Sigmoid colon (tissue), 7 donors: Measurements from ENCODE around the gene OTOGL. TPM values are rescaled to one million over a fixed set of nuclear protein-coding genes. Genes with fewer than 3 reads are reported as not detected.

Experiments
- DNase-seq: peaks from one replicate; pipeline ENCODE4 v3.0.0-alpha.2; 2019
- H3K27ac ChIP-seq, 4 donors: fragments of 200-600 bp; sonication (generic); one replicate each; pipeline ENCODE4 v1.5.1; 2016 to 2019; ENCODE audit warnings: mild to moderate bottlenecking in 1 of 4
- H3K27me3 ChIP-seq, 3 donors: fragments of 200-600 bp; sonication (generic); one replicate each; pipeline ENCODE4 v1.5.1; 2019; ENCODE audit warnings: mild to moderate bottlenecking in 1 of 3
- H3K36me3 ChIP-seq, 4 donors: fragments of 200-600 bp; sonication (generic); one replicate each; pipeline ENCODE4 v1.5.1; 2016 to 2019
- H3K4me1 ChIP-seq, 4 donors: fragments of 200-600 bp; sonication (generic); one replicate each; pipeline ENCODE4 v1.5.1; 2017 to 2019
- H3K4me3 ChIP-seq, 4 donors: fragments of 200-600 bp; sonication (generic); one replicate each; pipeline ENCODE4 v1.5.1; 2017 to 2019; ENCODE audit warnings: mild to moderate bottlenecking in 2 of 4, moderate library complexity in 1 of 4
- H3K9me3 ChIP-seq, 4 donors: fragments of 200-600 bp in 3 of 4; sonication (generic) in 3 of 4; one replicate each; pipeline versions ENCODE4 v1.5.1 to v1.6.1; 2013 to 2019
- CTCF ChIP-seq, 4 experiments: fragments of 450-650 bp in 3 of 4; fragments of 200-600 bp in 1 of 4; IDR thresholded peaks; one replicate each; pipeline ENCODE4 v1.5.1; 2016 to 2019; ENCODE audit warnings: antibody characterized with exemption in 4 of 4, mild to moderate bottlenecking in 3 of 4, moderate library complexity in 2 of 4
- EP300 ChIP-seq, 4 donors: sonication (generic); formaldehyde crosslinking; IDR thresholded peaks; one replicate each; pipeline ENCODE4 v1.6.1; 2017; ENCODE audit warnings: antibody characterized with exemption in 4 of 4
- POLR2A ChIP-seq, 2 donors: fragments of 450-650 bp; IDR thresholded peaks; one replicate each; pipeline ENCODE4 v1.6.1; 2016; ENCODE audit warnings: antibody characterized with exemption in 2 of 2, mild to moderate bottlenecking in 2 of 2, moderate library complexity in 2 of 2
- POLR2AphosphoS5 ChIP-seq, 4 donors: sonication (generic); formaldehyde crosslinking; IDR thresholded peaks; one replicate each; pipeline ENCODE4 v1.6.1; 2017; ENCODE audit warnings: antibody characterized with exemption in 4 of 4
- WGBS, 2 donors: extraction: QIAGEN DNeasy Blood & Tissue Kit; methylation state at CpG; one replicate each; pipeline ENCODE4 v1.1.7; 2013; 5-methylcytosine and 5-hydroxymethylcytosine counted together
- intact Hi-C: fragments of 100-400 bp; cut with DNase I; formaldehyde crosslinking; loops from one replicate; pipeline ENCODE4 v1.15.1; 2023
- polyA plus RNA-seq, 3 donors: library from polyadenylated mRNA; stranded (reverse); fragments of 200-250 nt; gene quantifications; one replicate each; pipeline ENCODE4 v1.2.3, GENCODE V29; 2013
- small RNA-seq, 3 donors: library from RNA; depleted of rRNA; stranded (forward); fragments of <200 nt; gene quantifications; one replicate each; pipeline ENCODE3, GENCODE V24; 2016
- total RNA-seq, 4 donors: library from RNA; depleted of rRNA; stranded (reverse); fragments of >200 nt; gene quantifications; one replicate each; pipeline ENCODE4 v1.1.0, GENCODE V29; 2016
- donor health status: healthy with polysubstance abuse.
- donor health status: Bipolar disorder and iron deficiency.
- donor health status: healthy.

Gene OTOGL
- total and polyA plus RNA-seq, 7 donors, result 0.07 to 4.7 (median 0.81) TPM; not detected in 2

GRCh38 chr12:80419644-80420043 is 320.3 kb downstream of the OTOGL start:
- no peak for DNase-seq
- Histone ChIP-seq H3K4me1 (peaks cover 0 to 15% (median 9%) of the 10 kb centered on the region in 4 donors), H3K4me3 (no peak overlapping the region), H3K9me3 (no peaks in the 10 kb centered on the region), H3K27ac (peak overlapping the region in 1 of 4 donors; percentile 54), H3K36me3 (no peaks in the 10 kb centered on the region), H3K27me3 (no peaks in the 10 kb centered on the region)
- no peak for TF ChIP-seq POLR2A (IDR thresholded peaks at IDR 0.05)
- intact Hi-C loops, result loop anchor here (10.0 kb wide), 3 partner anchors 345 to 1935 kb away; partner anchors contain the start of genes CCDC59 and METTL25

GRCh38 chr12:80420075-80420474 is 320.7 kb downstream of the OTOGL start:
- Histone ChIP-seq H3K36me3 (no peaks in the 10 kb centered on the region), H3K4me3 (no peak overlapping the region), H3K27ac (peak overlapping the region in 1 of 4 donors; percentile 54), H3K9me3 (no peaks in the 10 kb centered on the region), H3K4me1 (peaks cover 0 to 15% (median 9%) of the 10 kb centered on the region in 4 donors), H3K27me3 (no peaks in the 10 kb centered on the region)
- TF ChIP-seq EP300 (IDR thresholded peaks at IDR 0.05) (no peak), CTCF (IDR thresholded peaks at IDR 0.05) (no peak), POLR2AphosphoS5 (IDR thresholded peaks at IDR 0.05) (no peak), POLR2A (IDR thresholded peaks at IDR 0.05) (no peak)
- intact Hi-C loops, result no loop called here
- no peak for DNase-seq

GRCh38 chr12:80422550-80422949 is 323.2 kb downstream of the OTOGL start:
- Histone ChIP-seq H3K9me3 (no peaks in the 10 kb centered on the region), H3K4me3 (no peak overlapping the region), H3K27ac (no peak overlapping the region), H3K36me3 (no peaks in the 10 kb centered on the region), H3K27me3 (no peaks in the 10 kb centered on the region), H3K4me1 (peaks cover 0 to 15% (median 9%) of the 10 kb centered on the region in 4 donors)
- 27 to 56% methylated on average over 2 of the region's 2 CpGs for WGBS, 2 donors
- no peak for TF ChIP-seq CTCF (IDR thresholded peaks at IDR 0.05)
- TF ChIP-seq POLR2AphosphoS5 (IDR thresholded peaks at IDR 0.05), result no peak
- TF ChIP-seq POLR2A (IDR thresholded peaks at IDR 0.05), result no peak
- TF ChIP-seq EP300 (IDR thresholded peaks at IDR 0.05), result no peak
- no peak for DNase-seq
- intact Hi-C loops, result no loop called here

Small RNAs within 50 kb of the gene (small RNA-seq; reads per million reads assigned to genes)
- gene RN7SKP261 (0 to 0.06 (median 0) reads per million in 3 donors), gene RNU7-106P (0 reads per million in 3 donors)

Other genes starting within 250 kb of the OTOGL start
- gene PPP1R12A, start 164.4 kb upstream of the OTOGL start, total RNA-seq, result 100 to 1,000 TPM; 326 to 528 (median 393) TPM
- 10 to 100 TPM; 11.4 to 24.4 (median 12.0) TPM for gene PPP1R12A, start 164.4 kb upstream of the OTOGL start, polyA plus RNA-seq